ENCODE measurements around the gene EPS8L3. TPM values are rescaled to one million over a fixed set of nuclear protein-coding genes. Genes with fewer than 3 reads are reported as not detected.

Gene EPS8L3
- total and polyA plus RNA-seq, 11 donors = 0.25 to 0.75 (median 0.30) TPM; not detected in 5

DNA sequence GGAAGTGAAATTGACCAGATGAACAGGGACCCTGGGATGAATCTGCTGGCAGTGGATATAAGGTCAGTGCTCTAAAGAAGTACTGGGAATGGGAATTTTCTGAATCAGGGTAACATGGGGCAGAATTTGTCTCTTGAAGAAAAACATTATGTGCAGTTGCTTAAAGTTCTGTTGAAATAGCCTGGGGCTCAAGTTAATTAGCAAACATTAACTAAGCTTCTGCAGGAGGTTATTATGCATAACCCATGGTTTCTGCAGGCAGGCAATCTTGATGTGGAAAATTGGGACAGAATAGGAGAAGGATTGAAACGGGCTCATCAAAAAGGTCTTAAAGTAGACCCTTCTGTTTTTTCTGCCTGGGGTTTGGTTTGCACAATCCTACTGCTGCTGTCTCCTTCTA lies 37.7 kb downstream of the EPS8L3 start:
- ATAC-seq (no peak), DNase-seq (no peak)
- no peaks in the 10 kb centered on the region for H3K4me1 ChIP-seq
- H3K27ac ChIP-seq = no peak overlapping the region
- no peaks in the 10 kb centered on the region for H3K9me3 ChIP-seq
- TF ChIP-seq, protein P1, sequence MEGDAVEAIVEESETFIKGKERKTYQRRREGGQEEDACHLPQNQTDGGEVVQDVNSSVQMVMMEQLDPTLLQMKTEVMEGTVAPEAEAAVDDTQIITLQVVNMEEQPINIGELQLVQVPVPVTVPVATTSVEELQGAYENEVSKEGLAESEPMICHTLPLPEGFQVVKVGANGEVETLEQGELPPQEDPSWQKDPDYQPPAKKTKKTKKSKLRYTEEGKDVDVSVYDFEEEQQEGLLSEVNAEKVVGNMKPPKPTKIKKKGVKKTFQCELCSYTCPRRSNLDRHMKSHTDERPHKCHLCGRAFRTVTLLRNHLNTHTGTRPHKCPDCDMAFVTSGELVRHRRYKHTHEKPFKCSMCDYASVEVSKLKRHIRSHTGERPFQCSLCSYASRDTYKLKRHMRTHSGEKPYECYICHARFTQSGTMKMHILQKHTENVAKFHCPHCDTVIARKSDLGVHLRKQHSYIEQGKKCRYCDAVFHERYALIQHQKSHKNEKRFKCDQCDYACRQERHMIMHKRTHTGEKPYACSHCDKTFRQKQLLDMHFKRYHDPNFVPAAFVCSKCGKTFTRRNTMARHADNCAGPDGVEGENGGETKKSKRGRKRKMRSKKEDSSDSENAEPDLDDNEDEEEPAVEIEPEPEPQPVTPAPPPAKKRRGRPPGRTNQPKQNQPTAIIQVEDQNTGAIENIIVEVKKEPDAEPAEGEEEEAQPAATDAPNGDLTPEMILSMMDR (IDR thresholded peaks at IDR 0.05) = no peak
- no peak for TF ChIP-seq POLR2A (IDR thresholded peaks at IDR 0.05)
- no peaks in the 10 kb centered on the region for H3K27me3 ChIP-seq
- 70 to 88% (median 78%) methylated on average over 1 of the region's 1 CpG for WGBS, 4 donors
- H3K36me3 ChIP-seq = no peaks in the 10 kb centered on the region
- intact Hi-C loops (cut with DNase I) = loop anchor here in 1 of 10 donors (10.0 kb wide), 1 partner anchor 51 kb away; no protein-coding TSS in a partner anchor
- H3K4me3 ChIP-seq = no peak overlapping the region

- 89 to 93% (median 90%) methylated on average over 3 to 4 of the region's 4 CpGs for WGBS, 4 donors
- intact Hi-C loops (cut with DNase I) = loop anchor here in 1 of 10 donors (10.0 kb wide), 1 partner anchor 51 kb away; no protein-coding TSS in a partner anchor
Observed at GRCh38 chr1:109725510-109725909, 38.2 kb downstream of the EPS8L3 start.

GRCh38 chr1:109724933-109725332 lies 38.8 kb downstream of the EPS8L3 start:
- no peaks in the 10 kb centered on the region for H3K9me3 ChIP-seq
- WGBS, 4 donors = 72 to 93% (median 85%) methylated on average over 5 of the region's 5 CpGs
- no peak for DNase-seq
- no peaks in the 10 kb centered on the region for H3K4me1 ChIP-seq
- H3K36me3 ChIP-seq = no peaks in the 10 kb centered on the region
- TF ChIP-seq, protein P1 (IDR thresholded peaks at IDR 0.05) = no peak
- intact Hi-C loops (cut with DNase I) = loop anchor here in 1 of 10 donors (10.0 kb wide), 1 partner anchor 50 kb away; no protein-coding TSS in a partner anchor
- no peak overlapping the region for H3K27ac ChIP-seq
- H3K27me3 ChIP-seq = no peaks in the 10 kb centered on the region
- no peak for ATAC-seq
- H3K4me3 ChIP-seq = no peak overlapping the region

More at GRCh38 chr1:109725510-109725909, 38.2 kb downstream of the EPS8L3 start:
- no peaks in the 10 kb centered on the region for H3K27me3 ChIP-seq
- H3K27ac ChIP-seq = no peak overlapping the region
- ATAC-seq (no peak), DNase-seq (no peak)
- H3K9me3 ChIP-seq = no peaks in the 10 kb centered on the region
- no peak overlapping the region for H3K4me3 ChIP-seq
- H3K4me1 ChIP-seq = no peaks in the 10 kb centered on the region
- no peaks in the 10 kb centered on the region for H3K36me3 ChIP-seq
- TF ChIP-seq, protein P1 (IDR thresholded peaks at IDR 0.05) = no peak
- TF ChIP-seq POLR2A (IDR thresholded peaks at IDR 0.05) = no peak

GRCh38 chr1:109722908-109723691 lies 40.6 kb downstream of the EPS8L3 start:
- no peak for ATAC-seq
- no peaks in the 10 kb centered on the region for H3K27me3 ChIP-seq
- 82 to 92% (median 89%) methylated on average over 7 of the region's 7 CpGs for WGBS, 4 donors
- H3K4me1 ChIP-seq = peaks cover 0 to 6% (median 0%) of the 10 kb centered on the region in 12 donors
- H3K36me3 ChIP-seq = no peaks in the 10 kb centered on the region
- no peak overlapping the region for H3K27ac ChIP-seq
- intact Hi-C loops (cut with DNase I) = loop anchor here in 1 of 10 donors (10.0 kb wide), 1 partner anchor 48 kb away; no protein-coding TSS in a partner anchor
- DNase-seq = no peak
- H3K4me3 ChIP-seq = no peak overlapping the region
- no peak for TF ChIP-seq POLR2A (IDR thresholded peaks at IDR 0.05)
- TF ChIP-seq, protein P1 (IDR thresholded peaks at IDR 0.05) = no peak
- H3K9me3 ChIP-seq = no peaks in the 10 kb centered on the region

Data from heart left ventricle (tissue), 16 donors.